Measurements from ENCODE around the gene FAM185A. TPM values are rescaled to one million over a fixed set of nuclear protein-coding genes. Genes with fewer than 3 reads are reported as not detected.

Gene FAM185A
- total and polyA plus RNA-seq, 2 of the 8 experiments (the other 6 are each of a cell fraction or from before 2014, with no cell fraction given) = 5.2 to 6.6 TPM

- no peak for TF ChIP-seq EZH2 (IDR thresholded peaks at IDR 0.05; ENCODE audit: low read depth, low read length, severe bottlenecking)
- no peak for TF ChIP-seq JUN (IDR thresholded peaks at IDR 0.05; ENCODE audit: low read depth, low read length)
- TF ChIP-seq ASH2L (IDR thresholded peaks at IDR 0.05; ENCODE audit: low read length) = no peak
Measured at GRCh38 chr7:102806613-102807012, 57.8 kb downstream of the FAM185A start (continued).

Measured in H1 (cell line).